GM21367 (cell line): ENCODE measurements around the gene DIP2A.
"Not testable (repeated sequence)": the region's sequence is repeated elsewhere in the genome, so short reads cannot be mapped to it uniquely, and the experiment has no call there.

Experiments used
- ATAC-seq: cut with Tn5 transposase; IDR thresholded peaks from one replicate; pipeline ENCODE4 v1.9.1; 2021; ENCODE audit not compliant: unreplicated experiment

The DIP2A gene

GRCh38 chr21:46572850-46573249, 114.2 kb downstream of the DIP2A start:
- no peak for ATAC-seq

- not testable (repeated sequence) for ATAC-seq
Measured at GRCh38 chr21:46577786-46578185, 119.1 kb downstream of the DIP2A start.

- ATAC-seq = not testable (repeated sequence)
Measured at GRCh38 chr21:46579394-46579793, 120.7 kb downstream of the DIP2A start.

GRCh38 chr21:46581780-46582307, 123.2 kb downstream of the DIP2A start:
- ATAC-seq = no peak

- ATAC-seq = no peak
Measured at GRCh38 chr21:46585191-46585953, 126.7 kb downstream of the DIP2A start.

GRCh38 chr21:46594276-46594675, 135.6 kb downstream of the DIP2A start:
- no peak for ATAC-seq

- no peak for ATAC-seq
Measured at GRCh38 chr21:46596201-46596600, 137.5 kb downstream of the DIP2A start.

- no peak for ATAC-seq
Measured at GRCh38 chr21:46597031-46597430, 138.3 kb downstream of the DIP2A start.

GRCh38 chr21:46597896-46598343, 139.2 kb downstream of the DIP2A start:
- ATAC-seq = no peak

- no peak for ATAC-seq
Measured at GRCh38 chr21:46598581-46599572, 140.2 kb downstream of the DIP2A start.

GRCh38 chr21:46600305-46600704, 141.6 kb downstream of the DIP2A start:
- ATAC-seq = no peak

GRCh38 chr21:46600978-46601377, 142.3 kb downstream of the DIP2A start:
- ATAC-seq = no peak

- no peak for ATAC-seq
Measured at GRCh38 chr21:46603228-46603627, 144.5 kb downstream of the DIP2A start.

GRCh38 chr21:46604329-46604974, 145.8 kb downstream of the DIP2A start:
- no peak for ATAC-seq

GRCh38 chr21:46604975-46605766, 146.5 kb downstream of the DIP2A start, which contains the start of gene S100B:
TSS of gene S100B (minus strand) at chr21:46605082. CDS start at chr21:46602415, 2,667 bp downstream.
- no peak for ATAC-seq

- no peak for ATAC-seq
Measured at GRCh38 chr21:46605767-46606426, 147.2 kb downstream of the DIP2A start.

- ATAC-seq = no peak
Measured at GRCh38 chr21:46606427-46606813, 147.7 kb downstream of the DIP2A start.

- no peak for ATAC-seq
Measured at GRCh38 chr21:46607636-46608035, 148.9 kb downstream of the DIP2A start.

GRCh38 chr21:46608672-46609111, 150.0 kb downstream of the DIP2A start:
- no peak for ATAC-seq
